ENCODE results near the gene TMEM258.

TMEM258 gene

DNA sequence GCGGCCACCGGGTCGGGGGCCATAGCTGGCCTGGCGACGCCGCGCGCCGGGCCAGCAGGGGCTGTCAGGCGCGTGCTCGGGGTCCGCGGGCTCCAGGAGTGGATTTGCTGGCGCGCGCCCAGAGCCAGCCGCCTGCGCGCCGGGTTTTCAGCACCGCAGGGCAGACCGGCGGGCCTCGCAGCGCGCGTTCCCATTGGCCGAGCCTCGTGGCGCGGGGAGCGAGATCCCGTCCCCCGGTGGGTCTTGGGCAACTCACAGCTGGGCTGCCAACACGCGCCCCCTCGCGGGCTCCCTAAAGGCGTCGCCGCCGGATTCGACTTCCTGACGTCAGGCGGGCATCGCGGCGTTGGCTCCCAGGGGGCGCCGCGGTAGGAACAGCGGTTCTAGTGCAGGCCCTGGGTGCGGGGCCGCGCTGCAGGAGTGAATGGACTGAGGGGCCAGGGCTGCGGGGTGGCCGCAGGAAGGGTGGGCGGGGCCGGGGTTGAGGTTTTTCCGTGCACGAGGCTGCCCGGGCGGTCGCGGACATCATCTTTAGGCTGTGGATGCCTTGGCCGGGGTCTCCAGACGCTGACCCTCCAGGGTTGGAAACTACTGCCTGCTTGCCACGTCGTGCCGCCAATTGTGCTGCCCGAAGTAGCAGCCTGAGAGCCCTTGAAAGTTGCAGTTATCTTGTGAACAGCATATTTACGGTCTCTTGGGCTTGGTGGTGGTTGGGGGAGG is 24.5 kb upstream of the TMEM258 start, which contains the start of gene FADS1 (continued):
- TF ChIP-seq, protein P1, sequence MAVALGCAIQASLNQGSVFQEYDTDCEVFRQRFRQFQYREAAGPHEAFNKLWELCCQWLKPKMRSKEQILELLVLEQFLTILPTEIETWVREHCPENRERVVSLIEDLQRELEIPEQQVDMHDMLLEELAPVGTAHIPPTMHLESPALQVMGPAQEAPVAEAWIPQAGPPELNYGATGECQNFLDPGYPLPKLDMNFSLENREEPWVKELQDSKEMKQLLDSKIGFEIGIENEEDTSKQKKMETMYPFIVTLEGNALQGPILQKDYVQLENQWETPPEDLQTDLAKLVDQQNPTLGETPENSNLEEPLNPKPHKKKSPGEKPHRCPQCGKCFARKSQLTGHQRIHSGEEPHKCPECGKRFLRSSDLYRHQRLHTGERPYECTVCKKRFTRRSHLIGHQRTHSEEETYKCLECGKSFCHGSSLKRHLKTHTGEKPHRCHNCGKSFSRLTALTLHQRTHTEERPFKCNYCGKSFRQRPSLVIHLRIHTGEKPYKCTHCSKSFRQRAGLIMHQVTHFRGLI (tag by site-specific recombination; IDR thresholded peaks at IDR 0.05), result peak; percentile 31; the same call in 1 of the 2 replicates
- no peak for TF ChIP-seq ZNF169 (tag by site-specific recombination; IDR thresholded peaks at IDR 0.05)
- TF ChIP-seq, protein P2, sequence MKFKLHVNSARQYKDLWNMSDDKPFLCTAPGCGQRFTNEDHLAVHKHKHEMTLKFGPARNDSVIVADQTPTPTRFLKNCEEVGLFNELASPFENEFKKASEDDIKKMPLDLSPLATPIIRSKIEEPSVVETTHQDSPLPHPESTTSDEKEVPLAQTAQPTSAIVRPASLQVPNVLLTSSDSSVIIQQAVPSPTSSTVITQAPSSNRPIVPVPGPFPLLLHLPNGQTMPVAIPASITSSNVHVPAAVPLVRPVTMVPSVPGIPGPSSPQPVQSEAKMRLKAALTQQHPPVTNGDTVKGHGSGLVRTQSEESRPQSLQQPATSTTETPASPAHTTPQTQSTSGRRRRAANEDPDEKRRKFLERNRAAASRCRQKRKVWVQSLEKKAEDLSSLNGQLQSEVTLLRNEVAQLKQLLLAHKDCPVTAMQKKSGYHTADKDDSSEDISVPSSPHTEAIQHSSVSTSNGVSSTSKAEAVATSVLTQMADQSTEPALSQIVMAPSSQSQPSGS (tag by site-specific recombination; IDR thresholded peaks at IDR 0.05; ENCODE audit: low read depth), result peak; percentile 41
- TF ChIP-seq GLI2 (tag by site-specific recombination; IDR thresholded peaks at IDR 0.05; ENCODE audit: borderline replicate concordance, low read depth), result no peak
- TF ChIP-seq ZNF48 (tag by site-specific recombination; IDR thresholded peaks at IDR 0.05), result no peak
- TF ChIP-seq TCF7L2 (IDR thresholded peaks at IDR 0.05; ENCODE audit: borderline replicate concordance, low read depth, low read length), result no peak
- TF ChIP-seq, protein P3, sequence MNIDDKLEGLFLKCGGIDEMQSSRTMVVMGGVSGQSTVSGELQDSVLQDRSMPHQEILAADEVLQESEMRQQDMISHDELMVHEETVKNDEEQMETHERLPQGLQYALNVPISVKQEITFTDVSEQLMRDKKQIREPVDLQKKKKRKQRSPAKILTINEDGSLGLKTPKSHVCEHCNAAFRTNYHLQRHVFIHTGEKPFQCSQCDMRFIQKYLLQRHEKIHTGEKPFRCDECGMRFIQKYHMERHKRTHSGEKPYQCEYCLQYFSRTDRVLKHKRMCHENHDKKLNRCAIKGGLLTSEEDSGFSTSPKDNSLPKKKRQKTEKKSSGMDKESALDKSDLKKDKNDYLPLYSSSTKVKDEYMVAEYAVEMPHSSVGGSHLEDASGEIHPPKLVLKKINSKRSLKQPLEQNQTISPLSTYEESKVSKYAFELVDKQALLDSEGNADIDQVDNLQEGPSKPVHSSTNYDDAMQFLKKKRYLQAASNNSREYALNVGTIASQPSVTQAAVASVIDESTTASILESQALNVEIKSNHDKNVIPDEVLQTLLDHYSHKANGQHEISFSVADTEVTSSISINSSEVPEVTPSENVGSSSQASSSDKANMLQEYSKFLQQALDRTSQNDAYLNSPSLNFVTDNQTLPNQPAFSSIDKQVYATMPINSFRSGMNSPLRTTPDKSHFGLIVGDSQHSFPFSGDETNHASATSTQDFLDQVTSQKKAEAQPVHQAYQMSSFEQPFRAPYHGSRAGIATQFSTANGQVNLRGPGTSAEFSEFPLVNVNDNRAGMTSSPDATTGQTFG (tag by site-specific recombination; IDR thresholded peaks at IDR 0.05; ENCODE audit: borderline replicate concordance), result no peak
- no peak for TF ChIP-seq SCRT2 (tag by site-specific recombination; IDR thresholded peaks at IDR 0.05)
- TF ChIP-seq ZNF184 (tag by site-specific recombination; IDR thresholded peaks at IDR 0.05), result 0 out of 2 replicates have a peak, but pooled peaks have one; percentile 10
- TF ChIP-seq ZNF324 (tag by site-specific recombination; IDR thresholded peaks at IDR 0.05), result no peak
- TF ChIP-seq SCRT1 (tag by site-specific recombination; IDR thresholded peaks at IDR 0.05; ENCODE audit: borderline replicate concordance), result no peak
- TF ChIP-seq REPIN1 (tag by site-specific recombination; IDR thresholded peaks at IDR 0.05; ENCODE audit: low read depth), result no peak
- TF ChIP-seq ZNF837 (tag by site-specific recombination; IDR thresholded peaks at IDR 0.05), result no peak
- TF ChIP-seq, protein P4, sequence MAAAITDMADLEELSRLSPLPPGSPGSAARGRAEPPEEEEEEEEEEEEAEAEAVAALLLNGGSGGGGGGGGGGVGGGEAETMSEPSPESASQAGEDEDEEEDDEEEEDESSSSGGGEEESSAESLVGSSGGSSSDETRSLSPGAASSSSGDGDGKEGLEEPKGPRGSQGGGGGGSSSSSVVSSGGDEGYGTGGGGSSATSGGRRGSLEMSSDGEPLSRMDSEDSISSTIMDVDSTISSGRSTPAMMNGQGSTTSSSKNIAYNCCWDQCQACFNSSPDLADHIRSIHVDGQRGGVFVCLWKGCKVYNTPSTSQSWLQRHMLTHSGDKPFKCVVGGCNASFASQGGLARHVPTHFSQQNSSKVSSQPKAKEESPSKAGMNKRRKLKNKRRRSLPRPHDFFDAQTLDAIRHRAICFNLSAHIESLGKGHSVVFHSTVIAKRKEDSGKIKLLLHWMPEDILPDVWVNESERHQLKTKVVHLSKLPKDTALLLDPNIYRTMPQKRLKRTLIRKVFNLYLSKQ (tag by site-specific recombination; IDR thresholded peaks at IDR 0.05; ENCODE audit: borderline replicate concordance), result no peak
- peak; percentile 78 for TF ChIP-seq ZNF660 (tag by site-specific recombination; IDR thresholded peaks at IDR 0.05)
- TF ChIP-seq ZNF501 (tag by site-specific recombination; IDR thresholded peaks at IDR 0.05), result no peak; the same call in 1 of the 2 replicates
- TF ChIP-seq ZNF830 (tag by site-specific recombination; IDR thresholded peaks at IDR 0.05; ENCODE audit: low read depth), result no peak
- TF ChIP-seq, protein P5, sequence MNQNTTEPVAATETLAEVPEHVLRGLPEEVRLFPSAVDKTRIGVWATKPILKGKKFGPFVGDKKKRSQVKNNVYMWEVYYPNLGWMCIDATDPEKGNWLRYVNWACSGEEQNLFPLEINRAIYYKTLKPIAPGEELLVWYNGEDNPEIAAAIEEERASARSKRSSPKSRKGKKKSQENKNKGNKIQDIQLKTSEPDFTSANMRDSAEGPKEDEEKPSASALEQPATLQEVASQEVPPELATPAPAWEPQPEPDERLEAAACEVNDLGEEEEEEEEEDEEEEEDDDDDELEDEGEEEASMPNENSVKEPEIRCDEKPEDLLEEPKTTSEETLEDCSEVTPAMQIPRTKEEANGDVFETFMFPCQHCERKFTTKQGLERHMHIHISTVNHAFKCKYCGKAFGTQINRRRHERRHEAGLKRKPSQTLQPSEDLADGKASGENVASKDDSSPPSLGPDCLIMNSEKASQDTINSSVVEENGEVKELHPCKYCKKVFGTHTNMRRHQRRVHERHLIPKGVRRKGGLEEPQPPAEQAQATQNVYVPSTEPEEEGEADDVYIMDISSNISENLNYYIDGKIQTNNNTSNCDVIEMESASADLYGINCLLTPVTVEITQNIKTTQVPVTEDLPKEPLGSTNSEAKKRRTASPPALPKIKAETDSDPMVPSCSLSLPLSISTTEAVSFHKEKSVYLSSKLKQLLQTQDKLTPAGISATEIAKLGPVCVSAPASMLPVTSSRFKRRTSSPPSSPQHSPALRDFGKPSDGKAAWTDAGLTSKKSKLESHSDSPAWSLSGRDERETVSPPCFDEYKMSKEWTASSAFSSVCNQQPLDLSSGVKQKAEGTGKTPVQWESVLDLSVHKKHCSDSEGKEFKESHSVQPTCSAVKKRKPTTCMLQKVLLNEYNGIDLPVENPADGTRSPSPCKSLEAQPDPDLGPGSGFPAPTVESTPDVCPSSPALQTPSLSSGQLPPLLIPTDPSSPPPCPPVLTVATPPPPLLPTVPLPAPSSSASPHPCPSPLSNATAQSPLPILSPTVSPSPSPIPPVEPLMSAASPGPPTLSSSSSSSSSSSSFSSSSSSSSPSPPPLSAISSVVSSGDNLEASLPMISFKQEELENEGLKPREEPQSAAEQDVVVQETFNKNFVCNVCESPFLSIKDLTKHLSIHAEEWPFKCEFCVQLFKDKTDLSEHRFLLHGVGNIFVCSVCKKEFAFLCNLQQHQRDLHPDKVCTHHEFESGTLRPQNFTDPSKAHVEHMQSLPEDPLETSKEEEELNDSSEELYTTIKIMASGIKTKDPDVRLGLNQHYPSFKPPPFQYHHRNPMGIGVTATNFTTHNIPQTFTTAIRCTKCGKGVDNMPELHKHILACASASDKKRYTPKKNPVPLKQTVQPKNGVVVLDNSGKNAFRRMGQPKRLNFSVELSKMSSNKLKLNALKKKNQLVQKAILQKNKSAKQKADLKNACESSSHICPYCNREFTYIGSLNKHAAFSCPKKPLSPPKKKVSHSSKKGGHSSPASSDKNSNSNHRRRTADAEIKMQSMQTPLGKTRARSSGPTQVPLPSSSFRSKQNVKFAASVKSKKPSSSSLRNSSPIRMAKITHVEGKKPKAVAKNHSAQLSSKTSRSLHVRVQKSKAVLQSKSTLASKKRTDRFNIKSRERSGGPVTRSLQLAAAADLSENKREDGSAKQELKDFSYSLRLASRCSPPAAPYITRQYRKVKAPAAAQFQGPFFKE (tag by site-specific recombination; IDR thresholded peaks at IDR 0.05; ENCODE audit: borderline replicate concordance), result no peak
- TF ChIP-seq ZNF211 (tag by site-specific recombination; IDR thresholded peaks at IDR 0.05; ENCODE audit: low read depth), result no peak
- TF ChIP-seq GLIS2 (tag by site-specific recombination; IDR thresholded peaks at IDR 0.05), result peak; percentile 97
- TF ChIP-seq ZNF138 (tag by site-specific recombination; IDR thresholded peaks at IDR 0.05; ENCODE audit: borderline replicate concordance), result no peak
- no peak for TF ChIP-seq ZNF132 (tag by site-specific recombination; IDR thresholded peaks at IDR 0.05; ENCODE audit: borderline replicate concordance)
- TF ChIP-seq ZNF239 (tag by site-specific recombination; IDR thresholded peaks at IDR 0.05), result no peak
- no peak for TF ChIP-seq ZNF214 (tag by site-specific recombination; IDR thresholded peaks at IDR 0.05; ENCODE audit: borderline replicate concordance)
- TF ChIP-seq ZNF544 (tag by site-specific recombination; IDR thresholded peaks at IDR 0.05), result no peak
- TF ChIP-seq ZNF112 (tag by site-specific recombination; IDR thresholded peaks at IDR 0.05), result no peak
- no peak for TF ChIP-seq ZNF2 (tag by site-specific recombination; IDR thresholded peaks at IDR 0.05)

Data from HEK293 (cell line).